ENCODE data around the gene ADCK1.

The ADCK1 gene

DNA sequence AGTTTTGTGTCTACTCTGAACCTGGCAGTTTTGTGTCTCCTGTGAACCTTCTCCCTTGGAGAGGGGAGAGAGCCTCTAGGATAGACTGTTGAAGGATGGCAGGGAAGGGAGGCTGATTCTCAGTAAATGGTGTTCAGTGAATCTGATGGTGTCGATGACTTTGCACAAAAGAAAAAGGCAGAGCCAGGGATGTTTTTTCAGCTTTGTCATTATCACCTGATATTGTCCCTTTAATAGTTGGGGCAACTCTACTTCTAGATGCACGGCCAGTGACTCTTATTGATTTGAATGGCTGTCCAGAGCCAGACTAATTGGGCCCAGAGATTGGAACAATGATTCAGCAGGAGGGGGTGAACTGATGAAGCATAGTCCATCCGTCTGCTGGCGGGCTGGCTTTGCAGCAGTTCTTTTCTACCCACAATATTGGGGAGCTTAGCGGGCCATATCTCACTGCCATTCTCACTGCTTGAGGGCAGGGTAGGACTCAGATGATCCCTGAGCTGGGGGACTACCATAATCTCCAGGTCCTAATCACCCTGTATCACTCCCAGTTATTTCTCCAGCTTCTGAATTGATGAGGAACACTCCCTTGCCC, 93.1 kb downstream of the ADCK1 start:
- Histone ChIP-seq H4K20me1 (ENCODE audit: insufficient read depth, low read length) (no peaks in the 10 kb centered on the region), H3K79me2 (ENCODE audit: low read length) (no peaks in the 10 kb centered on the region), H3K4me3 (ENCODE audit: low read length) (no peak overlapping the region), H3K36me3 (replicated peaks; ENCODE audit: low read depth, low read length) (no peaks in the 10 kb centered on the region), H3K9ac (ENCODE audit: low read length) (no peak overlapping the region), H3K27me3 (ENCODE audit: low read depth, low read length) (no peaks in the 10 kb centered on the region), H3K4me2 (ENCODE audit: low read length) (no peak overlapping the region), H2AFZ (ENCODE audit: low read depth, low read length) (no peak overlapping the region), H3K27ac (ENCODE audit: low read length) (no peak overlapping the region), H3K4me1 (ENCODE audit: low read length) (no peaks in the 10 kb centered on the region), H3K9me3 (ENCODE audit: insufficient read depth, low read length) (no peaks in the 10 kb centered on the region)
- no peak for TF ChIP-seq EZH2phosphoT487 (IDR thresholded peaks at IDR 0.05; ENCODE audit: low read depth)
- TF ChIP-seq, protein P1, sequence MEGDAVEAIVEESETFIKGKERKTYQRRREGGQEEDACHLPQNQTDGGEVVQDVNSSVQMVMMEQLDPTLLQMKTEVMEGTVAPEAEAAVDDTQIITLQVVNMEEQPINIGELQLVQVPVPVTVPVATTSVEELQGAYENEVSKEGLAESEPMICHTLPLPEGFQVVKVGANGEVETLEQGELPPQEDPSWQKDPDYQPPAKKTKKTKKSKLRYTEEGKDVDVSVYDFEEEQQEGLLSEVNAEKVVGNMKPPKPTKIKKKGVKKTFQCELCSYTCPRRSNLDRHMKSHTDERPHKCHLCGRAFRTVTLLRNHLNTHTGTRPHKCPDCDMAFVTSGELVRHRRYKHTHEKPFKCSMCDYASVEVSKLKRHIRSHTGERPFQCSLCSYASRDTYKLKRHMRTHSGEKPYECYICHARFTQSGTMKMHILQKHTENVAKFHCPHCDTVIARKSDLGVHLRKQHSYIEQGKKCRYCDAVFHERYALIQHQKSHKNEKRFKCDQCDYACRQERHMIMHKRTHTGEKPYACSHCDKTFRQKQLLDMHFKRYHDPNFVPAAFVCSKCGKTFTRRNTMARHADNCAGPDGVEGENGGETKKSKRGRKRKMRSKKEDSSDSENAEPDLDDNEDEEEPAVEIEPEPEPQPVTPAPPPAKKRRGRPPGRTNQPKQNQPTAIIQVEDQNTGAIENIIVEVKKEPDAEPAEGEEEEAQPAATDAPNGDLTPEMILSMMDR (IDR thresholded peaks at IDR 0.05; ENCODE audit: low read depth, low read length): no peak

DNA sequence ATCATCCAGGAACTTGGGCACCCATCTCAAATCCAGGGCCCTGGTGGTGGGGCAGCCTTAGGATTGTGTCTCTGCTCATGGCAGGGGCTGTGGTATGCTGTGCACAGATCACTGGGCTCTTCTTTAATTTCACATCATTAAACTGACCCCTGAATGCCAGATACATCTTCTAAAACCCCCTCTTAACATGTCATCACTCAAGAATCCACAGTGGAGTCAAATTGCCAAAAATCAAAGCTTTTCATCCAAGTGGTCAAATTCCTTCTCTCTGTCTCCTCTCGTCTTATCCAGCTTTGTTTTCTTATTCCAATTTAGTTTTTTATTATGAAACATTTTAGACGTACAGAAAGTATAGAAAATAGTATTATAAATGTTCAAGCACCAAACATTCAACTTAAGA, 97.5 kb downstream of the ADCK1 start:
- H4K20me1 ChIP-seq (ENCODE audit: insufficient read depth, low read length): no peaks in the 10 kb centered on the region
- H3K27ac ChIP-seq (ENCODE audit: low read length): no peak overlapping the region
- no peaks in the 10 kb centered on the region for H3K4me1 ChIP-seq (ENCODE audit: low read length)
- no peak overlapping the region for H3K4me2 ChIP-seq (ENCODE audit: low read length)
- H3K27me3 ChIP-seq (ENCODE audit: low read depth, low read length): no peaks in the 10 kb centered on the region
- H3K9me3 ChIP-seq (ENCODE audit: insufficient read depth, low read length): no peaks in the 10 kb centered on the region
- no peak overlapping the region for H3K9ac ChIP-seq (ENCODE audit: low read length)
- H3K4me3 ChIP-seq (ENCODE audit: low read length): no peak overlapping the region
- H3K36me3 ChIP-seq (replicated peaks; ENCODE audit: low read depth, low read length): no peaks in the 10 kb centered on the region
- TF ChIP-seq EZH2phosphoT487 (IDR thresholded peaks at IDR 0.05; ENCODE audit: low read depth): no peak
- TF ChIP-seq, protein P1 (IDR thresholded peaks at IDR 0.05; ENCODE audit: low read depth, low read length): no peak
- no peak overlapping the region for H2AFZ ChIP-seq (ENCODE audit: low read depth, low read length)
- no peaks in the 10 kb centered on the region for H3K79me2 ChIP-seq (ENCODE audit: low read length)

DNA sequence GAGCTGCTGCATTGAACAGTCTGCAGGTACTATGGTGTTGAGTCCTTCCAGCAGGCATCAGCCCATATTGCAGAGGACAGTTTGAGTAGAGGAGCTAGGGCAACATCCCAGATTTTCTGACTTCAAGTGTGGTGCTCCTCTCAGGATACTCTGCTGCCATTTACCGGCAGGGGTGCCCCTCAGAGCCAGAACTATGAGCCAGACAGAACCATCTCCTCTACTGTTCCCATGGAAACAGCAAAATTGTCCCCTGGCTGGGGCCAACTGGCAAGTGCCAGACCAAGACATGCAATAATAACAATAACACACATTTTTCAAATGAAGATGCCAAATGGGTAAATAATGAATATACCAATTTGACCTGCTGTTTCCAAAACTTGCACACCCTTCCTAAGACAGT, 102.9 kb downstream of the ADCK1 start:
- H3K4me2 ChIP-seq (ENCODE audit: low read length): no peak overlapping the region
- H2AFZ ChIP-seq (ENCODE audit: low read depth, low read length): no peak overlapping the region
- H3K27ac ChIP-seq (ENCODE audit: low read length): no peak overlapping the region
- no peaks in the 10 kb centered on the region for H3K27me3 ChIP-seq (ENCODE audit: low read depth, low read length)
- no peak overlapping the region for H3K9ac ChIP-seq (ENCODE audit: low read length)
- no peak overlapping the region for H3K4me3 ChIP-seq (ENCODE audit: low read length)
- H4K20me1 ChIP-seq (ENCODE audit: insufficient read depth, low read length): no peaks in the 10 kb centered on the region
- TF ChIP-seq, protein P1 (IDR thresholded peaks at IDR 0.05; ENCODE audit: low read depth, low read length): no peak
- TF ChIP-seq EZH2phosphoT487 (IDR thresholded peaks at IDR 0.05; ENCODE audit: low read depth): no peak
- H3K36me3 ChIP-seq (replicated peaks; ENCODE audit: low read depth, low read length): no peaks in the 10 kb centered on the region
- H3K79me2 ChIP-seq (ENCODE audit: low read length): no peaks in the 10 kb centered on the region
- no peaks in the 10 kb centered on the region for H3K9me3 ChIP-seq (ENCODE audit: insufficient read depth, low read length)
- no peaks in the 10 kb centered on the region for H3K4me1 ChIP-seq (ENCODE audit: low read length)

DNA sequence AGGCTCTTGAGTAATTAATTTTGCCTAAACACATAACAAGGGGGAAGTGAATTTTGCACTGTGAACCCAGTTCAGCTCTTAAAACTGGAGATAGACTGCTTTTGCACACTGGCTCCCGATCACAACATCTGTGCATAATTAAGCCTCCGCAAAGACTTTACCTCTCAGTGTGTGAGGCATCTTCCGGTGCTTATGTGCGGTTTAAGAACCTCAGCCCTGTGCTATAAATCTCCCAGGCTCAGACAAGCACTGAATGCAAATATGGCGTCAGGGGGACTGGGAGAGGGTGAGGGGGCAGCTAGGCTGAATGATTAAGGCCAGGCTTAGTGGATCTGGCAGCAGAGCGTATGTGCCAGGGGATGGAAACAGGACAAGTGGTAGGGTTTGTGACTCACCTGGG, 103.3 kb downstream of the ADCK1 start:
- no peaks in the 10 kb centered on the region for H3K36me3 ChIP-seq (replicated peaks; ENCODE audit: low read depth, low read length)
- H3K4me2 ChIP-seq (ENCODE audit: low read length): no peak overlapping the region
- H3K27me3 ChIP-seq (ENCODE audit: low read depth, low read length): no peaks in the 10 kb centered on the region
- H3K9ac ChIP-seq (ENCODE audit: low read length): no peak overlapping the region
- no peak overlapping the region for H3K4me3 ChIP-seq (ENCODE audit: low read length)
- H3K4me1 ChIP-seq (ENCODE audit: low read length): no peaks in the 10 kb centered on the region
- H3K79me2 ChIP-seq (ENCODE audit: low read length): no peaks in the 10 kb centered on the region
- H4K20me1 ChIP-seq (ENCODE audit: insufficient read depth, low read length): no peaks in the 10 kb centered on the region
- no peak for TF ChIP-seq EZH2phosphoT487 (IDR thresholded peaks at IDR 0.05; ENCODE audit: low read depth)
- TF ChIP-seq, protein P1 (IDR thresholded peaks at IDR 0.05; ENCODE audit: low read depth, low read length): no peak
- H2AFZ ChIP-seq (ENCODE audit: low read depth, low read length): no peak overlapping the region
- H3K9me3 ChIP-seq (ENCODE audit: insufficient read depth, low read length): no peaks in the 10 kb centered on the region
- H3K27ac ChIP-seq (ENCODE audit: low read length): no peak overlapping the region

Data from OCI-LY3 (cell line).